ENCODE data around the gene NPAT.

The NPAT gene

GRCh38 chr11:108222574-108223347 lies at the start of gene NPAT, which contains the start of gene ATM:
TSS of gene NPAT (minus strand) at chr11:108222638. CDS start at chr11:108222536, 102 bp downstream.
TSS of gene ATM (plus strand) at chr11:108223067. CDS start at chr11:108227625, 4,558 bp downstream.
- peak; percentile 99 for DNase-seq (ENCODE audit: low read depth)

- no peak for DNase-seq (ENCODE audit: low read depth)
Observed at GRCh38 chr11:108269583-108269982, 47.1 kb upstream of the NPAT start.

- peak; percentile 28 for DNase-seq (ENCODE audit: low read depth)
Observed at GRCh38 chr11:108253176-108253575, 30.7 kb upstream of the NPAT start.

- DNase-seq (ENCODE audit: low read depth) = no peak
Observed at GRCh38 chr11:108246885-108247284, 24.4 kb upstream of the NPAT start.

GRCh38 chr11:108246308-108246707 lies 23.9 kb upstream of the NPAT start:
- DNase-seq (ENCODE audit: low read depth) = no peak

GRCh38 chr11:108242422-108242821 lies 20.0 kb upstream of the NPAT start:
- no peak for DNase-seq (ENCODE audit: low read depth)

- no peak for DNase-seq (ENCODE audit: low read depth)
Observed at GRCh38 chr11:108241330-108242037, 19.0 kb upstream of the NPAT start.

- no peak for DNase-seq (ENCODE audit: low read depth)
Observed at GRCh38 chr11:108239076-108239475, 16.6 kb upstream of the NPAT start.

GRCh38 chr11:108237058-108237481 lies 14.6 kb upstream of the NPAT start:
- no peak for DNase-seq (ENCODE audit: low read depth)

GRCh38 chr11:108235633-108236032 lies 13.2 kb upstream of the NPAT start:
- DNase-seq (ENCODE audit: low read depth) = no peak

GRCh38 chr11:108235192-108235591 lies 12.8 kb upstream of the NPAT start:
- DNase-seq (ENCODE audit: low read depth) = no peak

- no peak for DNase-seq (ENCODE audit: low read depth)
Observed at GRCh38 chr11:108233277-108233945, 11.0 kb upstream of the NPAT start.

GRCh38 chr11:108228251-108228650 lies 5.8 kb upstream of the NPAT start:
- DNase-seq (ENCODE audit: low read depth) = no peak

- no peak for DNase-seq (ENCODE audit: low read depth)
Observed at GRCh38 chr11:108226036-108226435, 3.6 kb upstream of the NPAT start.

GRCh38 chr11:108224911-108225786 lies 2.7 kb upstream of the NPAT start:
- DNase-seq (ENCODE audit: low read depth) = peak; percentile 11

- DNase-seq (ENCODE audit: low read depth) = no peak
Observed at GRCh38 chr11:108224366-108224765, 1.9 kb upstream of the NPAT start.

- peak; percentile 9 for DNase-seq (ENCODE audit: low read depth)
Observed at GRCh38 chr11:108223348-108224149, 1.1 kb upstream of the NPAT start.

GRCh38 chr11:108221911-108222573 lies 396 bp downstream of the NPAT start:
- DNase-seq (ENCODE audit: low read depth) = no peak

- DNase-seq (ENCODE audit: low read depth) = peak; percentile 45
Observed at GRCh38 chr11:108221371-108221770, 1.1 kb downstream of the NPAT start.

- DNase-seq (ENCODE audit: low read depth) = peak; percentile 14
Observed at GRCh38 chr11:108220721-108221336, 1.6 kb downstream of the NPAT start.

Measured in EH (cell line).